ENCODE results near the gene PARL.

The PARL gene

GRCh38 chr3:183782576-183783276 lies 102.0 kb downstream of the PARL start:
- no peak overlapping the region for H2AFZ ChIP-seq (ENCODE audit: low read depth, low read length)
- H3K27ac ChIP-seq (ENCODE audit: low read length): no peak overlapping the region
- peaks cover 6% of the 10 kb centered on the region; the same call in 1 of the 2 replicates for H3K4me1 ChIP-seq (ENCODE audit: low read length)
- H3K4me3 ChIP-seq (ENCODE audit: low read length): no peak overlapping the region
- peaks cover 62% of the 10 kb centered on the region for H3K36me3 ChIP-seq (replicated peaks; ENCODE audit: low read depth, low read length)
- H3K9me3 ChIP-seq (ENCODE audit: insufficient read depth, low read length): no peaks in the 10 kb centered on the region
- peaks cover 17% of the 10 kb centered on the region for H3K79me2 ChIP-seq (ENCODE audit: low read length)
- H4K20me1 ChIP-seq (ENCODE audit: insufficient read depth, low read length): peaks cover 3% of the 10 kb centered on the region; the same call in 1 of the 2 replicates
- no peak overlapping the region for H3K4me2 ChIP-seq (ENCODE audit: low read length)
- H3K27me3 ChIP-seq (ENCODE audit: low read depth, low read length): no peaks in the 10 kb centered on the region
- no peak overlapping the region for H3K9ac ChIP-seq (ENCODE audit: low read length)
- TF ChIP-seq CTCF (IDR thresholded peaks at IDR 0.05; ENCODE audit: low read depth, low read length) (no peak), EZH2phosphoT487 (IDR thresholded peaks at IDR 0.05; ENCODE audit: low read depth) (no peak)

- no peak overlapping the region for H3K27ac ChIP-seq (ENCODE audit: low read length)
- H3K9me3 ChIP-seq (ENCODE audit: insufficient read depth, low read length): no peaks in the 10 kb centered on the region
- H3K27me3 ChIP-seq (ENCODE audit: low read depth, low read length): no peaks in the 10 kb centered on the region
- H4K20me1 ChIP-seq (ENCODE audit: insufficient read depth, low read length): peaks cover 3% of the 10 kb centered on the region; the same call in 1 of the 2 replicates
- H3K4me2 ChIP-seq (ENCODE audit: low read length): no peak overlapping the region
- TF ChIP-seq CTCF (IDR thresholded peaks at IDR 0.05; ENCODE audit: low read depth, low read length) (no peak), EZH2phosphoT487 (IDR thresholded peaks at IDR 0.05; ENCODE audit: low read depth) (no peak)
- peaks cover 17% of the 10 kb centered on the region for H3K79me2 ChIP-seq (ENCODE audit: low read length)
- peaks cover 6% of the 10 kb centered on the region; the same call in 1 of the 2 replicates for H3K4me1 ChIP-seq (ENCODE audit: low read length)
- no peak overlapping the region for H2AFZ ChIP-seq (ENCODE audit: low read depth, low read length)
- no peak overlapping the region for H3K9ac ChIP-seq (ENCODE audit: low read length)
- H3K36me3 ChIP-seq (replicated peaks; ENCODE audit: low read depth, low read length): peaks cover 60% of the 10 kb centered on the region
- no peak overlapping the region for H3K4me3 ChIP-seq (ENCODE audit: low read length)
These were observed 103.4 kb downstream of the PARL start for GRCh38 chr3:183781246-183781645.

GRCh38 chr3:183779896-183780465 lies 104.7 kb downstream of the PARL start:
- H3K79me2 ChIP-seq (ENCODE audit: low read length): peaks cover 17% of the 10 kb centered on the region
- no peak overlapping the region for H3K27ac ChIP-seq (ENCODE audit: low read length)
- no peaks in the 10 kb centered on the region for H3K9me3 ChIP-seq (ENCODE audit: insufficient read depth, low read length)
- H2AFZ ChIP-seq (ENCODE audit: low read depth, low read length): no peak overlapping the region
- H3K9ac ChIP-seq (ENCODE audit: low read length): no peak overlapping the region
- H3K4me3 ChIP-seq (ENCODE audit: low read length): no peak overlapping the region
- no peaks in the 10 kb centered on the region for H3K27me3 ChIP-seq (ENCODE audit: low read depth, low read length)
- H4K20me1 ChIP-seq (ENCODE audit: insufficient read depth, low read length): peaks cover 3% of the 10 kb centered on the region; the same call in 1 of the 2 replicates
- H3K4me2 ChIP-seq (ENCODE audit: low read length): no peak overlapping the region
- H3K36me3 ChIP-seq (replicated peaks; ENCODE audit: low read depth, low read length): peaks cover 60% of the 10 kb centered on the region
- TF ChIP-seq CTCF (IDR thresholded peaks at IDR 0.05; ENCODE audit: low read depth, low read length): no peak
- no peak for TF ChIP-seq EZH2phosphoT487 (IDR thresholded peaks at IDR 0.05; ENCODE audit: low read depth)
- H3K4me1 ChIP-seq (ENCODE audit: low read length): peaks cover 6% of the 10 kb centered on the region; the same call in 1 of the 2 replicates

Measured in OCI-LY3 (cell line).